ENCODE measurements around the gene NFIA. TPM values are rescaled to one million over a fixed set of nuclear protein-coding genes. Genes with fewer than 3 reads are reported as not detected.

NFIA gene
- total and polyA plus RNA-seq, 12 donors, result 11.2 to 117 (median 92.5) TPM

- Histone ChIP-seq H3K27ac (peak overlapping the region in 2 of 10 donors; percentile 32 to 38), H3K36me3 (peaks cover 0 to 23% (median 8%) of the 10 kb centered on the region in 9 donors), H3K4me1 (peaks cover 4 to 47% (median 27%) of the 10 kb centered on the region in 9 donors), H3K27me3 (no peaks in the 10 kb centered on the region), H3K4me3 (no peak overlapping the region), H3K9me3 (no peaks in the 10 kb centered on the region)
- DNase-seq (no peak), ATAC-seq (no peak)
- 97 to 98% methylated on average over 2 of the region's 2 CpGs for WGBS, 2 donors
- TF ChIP-seq CTCF (IDR thresholded peaks at IDR 0.05), result no peak
- intact Hi-C loops (cut with DNase I), result loop anchor here in 1 of 10 donors (5.0 kb wide), 1 partner anchor 58 kb away; no protein-coding TSS in a partner anchor
Observed at GRCh38 chr1:61379693-61380092, 297.3 kb downstream of the NFIA start.

DNA sequence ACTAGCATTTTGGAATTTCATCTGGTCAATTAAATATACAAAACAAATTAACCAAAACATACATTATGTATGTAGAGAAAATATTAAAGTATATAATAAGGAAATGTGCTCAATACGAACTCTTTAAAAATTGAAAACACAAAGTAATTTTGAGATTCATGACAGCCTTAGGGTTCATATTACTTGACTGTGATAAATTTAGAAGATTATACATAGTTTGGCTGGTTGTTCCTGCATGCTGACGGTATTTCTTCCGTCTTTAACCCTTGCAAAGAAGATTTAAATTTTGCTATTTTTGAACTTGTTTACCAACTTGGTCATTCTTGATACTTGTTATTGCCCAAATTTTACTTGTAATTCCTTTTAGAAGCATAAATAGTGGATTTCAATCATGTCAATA lies 298.2 kb downstream of the NFIA start:
- Histone ChIP-seq H3K27ac (peak overlapping the region in 4 of 10 donors; percentile 4 to 38 (median 34)), H3K4me1 (peaks cover 2 to 42% (median 26%) of the 10 kb centered on the region in 9 donors), H3K4me3 (no peak overlapping the region), H3K36me3 (peaks cover 0 to 31% (median 8%) of the 10 kb centered on the region in 9 donors), H3K9me3 (no peaks in the 10 kb centered on the region), H3K27me3 (no peaks in the 10 kb centered on the region)
- DNase-seq (no peak), ATAC-seq (peak in 2 of 8 donors; percentile 27 to 58)
- TF ChIP-seq CTCF (IDR thresholded peaks at IDR 0.05), result no peak
- WGBS, 2 donors, result 42 to 52% methylated on average over 3 of the region's 3 CpGs
- intact Hi-C loops (cut with DNase I), result no loop called here

GRCh38 chr1:61386323-61386722 lies 304.0 kb downstream of the NFIA start:
- Histone ChIP-seq H3K4me3 (no peak overlapping the region), H3K27ac (peak overlapping the region in 5 of 10 donors; percentile 3 to 44 (median 33)), H3K9me3 (peaks cover 0 to 14% (median 6%) of the 10 kb centered on the region in 11 donors), H3K27me3 (no peaks in the 10 kb centered on the region), H3K4me1 (peaks cover 0 to 21% (median 10%) of the 10 kb centered on the region in 9 donors), H3K36me3 (peaks cover 0 to 81% (median 13%) of the 10 kb centered on the region in 9 donors)
- ATAC-seq (peak in 4 of 8 donors; percentile 36 to 65 (median 40)), DNase-seq (no peak)
- no peak for TF ChIP-seq CTCF (IDR thresholded peaks at IDR 0.05)
- 54 to 64% methylated on average over 3 of the region's 3 CpGs for WGBS, 2 donors
- intact Hi-C loops (cut with DNase I), result no loop called here

DNA sequence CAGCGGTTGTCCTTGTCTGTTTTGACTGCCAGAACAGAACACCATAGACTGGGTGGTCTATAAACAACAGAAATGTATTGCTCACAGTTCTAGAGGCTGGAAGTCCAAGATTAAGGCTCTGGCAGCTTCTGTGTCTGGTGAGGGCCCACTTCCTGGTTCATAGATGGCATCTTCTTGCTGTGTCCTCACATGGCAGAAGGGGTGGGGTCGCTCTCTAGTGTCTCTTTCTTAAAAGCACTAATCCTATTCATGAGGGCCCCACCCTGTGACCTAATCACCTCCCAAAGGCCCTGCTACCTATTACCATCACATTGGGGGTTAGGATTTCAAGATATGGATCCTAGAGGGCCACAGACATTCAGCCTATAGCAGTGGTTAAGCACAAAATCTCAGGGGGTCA lies 304.4 kb downstream of the NFIA start:
- DNase-seq (no peak), ATAC-seq (peak in 3 of 8 donors; percentile 10 to 51 (median 18))
- H3K27ac ChIP-seq, result peak overlapping the region in 4 of 10 donors; percentile 15 to 44 (median 36)
- H3K36me3 ChIP-seq, result peaks cover 0 to 85% (median 13%) of the 10 kb centered on the region in 9 donors
- peaks cover 0 to 20% (median 8%) of the 10 kb centered on the region in 9 donors for H3K4me1 ChIP-seq
- no peak overlapping the region for H3K4me3 ChIP-seq
- WGBS, 2 donors, result 76 to 89% methylated on average over 2 of the region's 2 CpGs
- intact Hi-C loops (cut with DNase I), result no loop called here
- H3K9me3 ChIP-seq, result peaks cover 0 to 14% (median 6%) of the 10 kb centered on the region in 11 donors
- no peak for TF ChIP-seq CTCF (IDR thresholded peaks at IDR 0.05)
- no peaks in the 10 kb centered on the region for H3K27me3 ChIP-seq
